ENCODE results near the gene SDHAF3. TPM values are rescaled to one million over a fixed set of nuclear protein-coding genes. Genes with fewer than 3 reads are reported as not detected.
"Not testable (repeated sequence)": the region's sequence is repeated elsewhere in the genome, so short reads cannot be mapped to it uniquely, and the experiment has no call there.

The SDHAF3 gene
- total RNA-seq, 6 experiments from 2014 or later = 8.5 to 15.5 (median 12.1) TPM

- Histone ChIP-seq H3K27ac (no peak overlapping the region), H3K9me3 (no peaks in the 10 kb centered on the region), H3K27me3 (no peaks in the 10 kb centered on the region), H3K4me3 (no peak overlapping the region), H3K4me1 (no peaks in the 10 kb centered on the region), H3K36me3 (no peaks in the 10 kb centered on the region)
- TF ChIP-seq POLR2A (IDR thresholded peaks at IDR 0.05) = no peak
- no peak for TF ChIP-seq CTCF (IDR thresholded peaks at IDR 0.05)
- 33% methylated on average over 1 of the region's 1 CpG for WGBS (ENCODE audit: insufficient coverage, low coverage, low lambda C conversion rate, missing lambda C conversion rate)
- ATAC-seq (peak; percentile 36 to 74 (median 61)), DNase-seq (no peak)
- intact Hi-C loops (cut with DNase I) = no loop called here
Measured at GRCh38 chr7:97187067-97187466, 69.6 kb downstream of the SDHAF3 start.

- H3K4me3 ChIP-seq; DNase-seq; H3K9me3 ChIP-seq; H3K27ac ChIP-seq; H3K36me3 ChIP-seq; ATAC-seq; intact Hi-C loops (cut with DNase I); H3K27me3 ChIP-seq; H3K4me1 ChIP-seq: not testable (repeated sequence)
- WGBS (ENCODE audit: insufficient coverage, low coverage, low lambda C conversion rate, missing lambda C conversion rate) = 33% methylated on average over 2 of the region's 2 CpGs
Measured at GRCh38 chr7:97196174-97196573, 78.7 kb downstream of the SDHAF3 start.

GRCh38 chr7:97198596-97198995 lies 81.1 kb downstream of the SDHAF3 start:
- no peaks in the 10 kb centered on the region for H3K36me3 ChIP-seq
- 40% methylated on average over 3 of the region's 3 CpGs for WGBS (ENCODE audit: insufficient coverage, low coverage, low lambda C conversion rate, missing lambda C conversion rate)
- H3K27me3 ChIP-seq = no peaks in the 10 kb centered on the region
- H3K27ac ChIP-seq = no peak overlapping the region
- no peaks in the 10 kb centered on the region for H3K4me1 ChIP-seq
- no peaks in the 10 kb centered on the region for H3K9me3 ChIP-seq
- TF ChIP-seq POLR2A (IDR thresholded peaks at IDR 0.05) (no peak), CTCF (IDR thresholded peaks at IDR 0.05) (no peak)
- intact Hi-C loops (cut with DNase I) = no loop called here
- no peak overlapping the region for H3K4me3 ChIP-seq
- DNase-seq (no peak), ATAC-seq (no peak)

GRCh38 chr7:97200018-97200417 lies 82.5 kb downstream of the SDHAF3 start:
- no peak for ATAC-seq
- TF ChIP-seq POLR2A (IDR thresholded peaks at IDR 0.05) (no peak), CTCF (IDR thresholded peaks at IDR 0.05) (no peak)

GRCh38 chr7:97203957-97204356 lies 86.5 kb downstream of the SDHAF3 start:
- no peak for TF ChIP-seq CTCF (IDR thresholded peaks at IDR 0.05)

More at GRCh38 chr7:97200018-97200417, 82.5 kb downstream of the SDHAF3 start:
- intact Hi-C loops (cut with DNase I) = no loop called here
- no peaks in the 10 kb centered on the region for H3K9me3 ChIP-seq
- WGBS (ENCODE audit: insufficient coverage, low coverage, low lambda C conversion rate, missing lambda C conversion rate) = 92% methylated on average over 2 of the region's 2 CpGs
- H3K27ac ChIP-seq = no peak overlapping the region
- no peaks in the 10 kb centered on the region for H3K36me3 ChIP-seq
- H3K4me1 ChIP-seq = no peaks in the 10 kb centered on the region
- no peak overlapping the region for H3K4me3 ChIP-seq
- DNase-seq = no peak
- no peaks in the 10 kb centered on the region for H3K27me3 ChIP-seq

More at GRCh38 chr7:97203957-97204356, 86.5 kb downstream of the SDHAF3 start:
- no peaks in the 10 kb centered on the region for H3K36me3 ChIP-seq
- no peak for DNase-seq
- intact Hi-C loops (cut with DNase I) = no loop called here
- no peak for ATAC-seq
- H3K4me3 ChIP-seq = no peak overlapping the region
- no peak overlapping the region for H3K27ac ChIP-seq
- H3K9me3 ChIP-seq = no peaks in the 10 kb centered on the region
- H3K4me1 ChIP-seq = no peaks in the 10 kb centered on the region
- WGBS (ENCODE audit: insufficient coverage, low coverage, low lambda C conversion rate, missing lambda C conversion rate) = 64% methylated on average over 2 of the region's 2 CpGs
- H3K27me3 ChIP-seq = no peaks in the 10 kb centered on the region

Data from right lobe of liver (tissue), 6 donors.